Lung (tissue), 12 donors: ENCODE measurements around the gene BANK1. TPM values are rescaled to one million over a fixed set of nuclear protein-coding genes. Genes with fewer than 3 reads are reported as not detected.

Experiments used
- ATAC-seq: fragments of 200-7000 bp; cut with Tn5 transposase; one replicate; pipeline ENCODE4 v1.9.1; 2020; ENCODE audit warnings: moderate number of reproducible peaks; ENCODE audit not compliant: insufficient read depth, low FRiP score
- DNase-seq, 3 donors: peaks; one replicate each; pipeline ENCODE4 v3.0.0-alpha.2; 2013 to 2017
- H3K27ac ChIP-seq, 2 donors: one replicate each; pipeline ENCODE4 v1.5.1; 2013; ENCODE audit warnings: mild to moderate bottlenecking in 2 of 2, moderate library complexity in 2 of 2, control low read depth in 1 of 2, inconsistent platforms in 1 of 2, low read depth in 1 of 2, low read length in 1 of 2
- H3K27me3 ChIP-seq, 3 donors: one replicate each; pipeline ENCODE4 v1.5.1; 2013; ENCODE audit warnings: low read length in 2 of 3; ENCODE audit not compliant: control insufficient read depth in 3 of 3, insufficient read depth in 3 of 3
- H3K36me3 ChIP-seq, 4 donors: one replicate each; pipeline ENCODE4 v1.5.1; 2013; ENCODE audit warnings: low read length in 4 of 4, mild to moderate bottlenecking in 1 of 4, moderate library complexity in 1 of 4; ENCODE audit not compliant: control insufficient read depth in 4 of 4, insufficient read depth in 4 of 4
- H3K4me1 ChIP-seq, 5 donors: one replicate each; pipeline ENCODE4 v1.5.1; 2013; ENCODE audit warnings: low read length in 5 of 5, mild to moderate bottlenecking in 2 of 5, moderate library complexity in 1 of 5; ENCODE audit not compliant: control insufficient read depth in 5 of 5, insufficient read depth in 5 of 5
- H3K4me3 ChIP-seq: one replicate; pipeline ENCODE4 v1.5.1; 2013; ENCODE audit warnings: mild to moderate bottlenecking, control low read depth, moderate library complexity
- H3K9ac ChIP-seq, 2 donors: one replicate each; pipeline ENCODE4 v1.5.1; 2013; ENCODE audit warnings: low read length in 2 of 2, control low read depth in 1 of 2; ENCODE audit not compliant: insufficient read depth in 1 of 2
- H3K9me3 ChIP-seq, 4 donors: one replicate each; pipeline ENCODE4 v1.5.1; 2013; ENCODE audit warnings: low read length in 3 of 4, mild to moderate bottlenecking in 1 of 4, moderate library complexity in 1 of 4; ENCODE audit not compliant: control insufficient read depth in 4 of 4, insufficient read depth in 3 of 4
- CTCF ChIP-seq: IDR thresholded peaks from 2 replicates; pipeline ENCODE4 v1.5.1; 2012; ENCODE audit warnings: mild to moderate bottlenecking; ENCODE audit errors: control extremely low read depth, extremely low read depth
- WGBS, 2 donors: extraction: QIAGEN DNeasy Blood & Tissue Kit; methylation state at CpG; one replicate each; pipeline ENCODE4 v1.1.7; 2013; 5-methylcytosine and 5-hydroxymethylcytosine counted together
- polyA plus RNA-seq, 2 donors: library from polyadenylated mRNA; stranded (reverse); fragments of 200-250 nt; gene quantifications; one replicate each; pipeline ENCODE4 v1.2.1, GENCODE V29; 2013
- total RNA-seq, 2 donors: library from RNA; depleted of rRNA in 1 of 2; stranded (reverse); fragments of >200 nt in 1 of 2; gene quantifications; one replicate each; pipeline ENCODE4 v1.2.1, GENCODE V29; 2014 to 2021
- donor health status: control.
- donor health status: control.
- donor health status: Bipolar disorder and iron deficiency.
- donor health status: healthy.
- donor health status: DM: yes; HTN: yes; CAD: no.

Gene BANK1
- total and polyA plus RNA-seq, 4 donors, result 7.0 to 20.5 (median 8.9) TPM

- H3K4me3 ChIP-seq, result no peak overlapping the region
- H3K27ac ChIP-seq, result no peak overlapping the region
- ATAC-seq, result no peak
- WGBS, 2 donors, result 81 to 91% methylated on average over 4 of the region's 4 CpGs
- no peaks in the 10 kb centered on the region for H3K4me1 ChIP-seq
- H3K36me3 ChIP-seq, result no peaks in the 10 kb centered on the region
- DNase-seq, result no peak
- H3K9ac ChIP-seq, result no peak overlapping the region
- H3K27me3 ChIP-seq, result no peaks in the 10 kb centered on the region
- TF ChIP-seq CTCF, result no peak
- no peaks in the 10 kb centered on the region for H3K9me3 ChIP-seq
Measured at GRCh38 chr4:101858641-101859040, 68.1 kb downstream of the BANK1 start.

GRCh38 chr4:101862595-101862994, 72.1 kb downstream of the BANK1 start:
- H3K36me3 ChIP-seq, result no peaks in the 10 kb centered on the region
- DNase-seq (no peak), ATAC-seq (no peak)
- no peaks in the 10 kb centered on the region for H3K27me3 ChIP-seq
- H3K4me3 ChIP-seq, result no peak overlapping the region
- H3K4me1 ChIP-seq, result no peaks in the 10 kb centered on the region
- H3K27ac ChIP-seq, result no peak overlapping the region
- no peak overlapping the region for H3K9ac ChIP-seq
- no peaks in the 10 kb centered on the region for H3K9me3 ChIP-seq
- no peak for TF ChIP-seq CTCF
- WGBS, 2 donors, result 77% methylated on average over 2 of the region's 2 CpGs

- H3K4me3 ChIP-seq, result no peak overlapping the region
- no peak for DNase-seq
- WGBS, 2 donors, result 88 to 91% methylated on average over 2 of the region's 2 CpGs
- TF ChIP-seq CTCF, result no peak
- H3K4me1 ChIP-seq, result no peaks in the 10 kb centered on the region
- H3K9ac ChIP-seq, result no peak overlapping the region
- no peaks in the 10 kb centered on the region for H3K27me3 ChIP-seq
- no peak overlapping the region for H3K27ac ChIP-seq
- ATAC-seq, result no peak
- H3K36me3 ChIP-seq, result no peaks in the 10 kb centered on the region
- no peaks in the 10 kb centered on the region for H3K9me3 ChIP-seq
Measured at GRCh38 chr4:101864660-101865059, 74.1 kb downstream of the BANK1 start.

- no peak for DNase-seq
- ATAC-seq, result no peak
- Histone ChIP-seq H3K4me3 (no peak overlapping the region), H3K9ac (no peak overlapping the region), H3K27me3 (no peaks in the 10 kb centered on the region), H3K4me1 (no peaks in the 10 kb centered on the region), H3K36me3 (no peaks in the 10 kb centered on the region), H3K9me3 (no peaks in the 10 kb centered on the region), H3K27ac (no peak overlapping the region)
- TF ChIP-seq CTCF, result no peak
- WGBS, 2 donors, result 59 to 66% methylated on average over 3 of the region's 3 CpGs
Measured at GRCh38 chr4:101865501-101866062, 75.1 kb downstream of the BANK1 start.
